HG03039 (cell line): ENCODE measurements around the gene CNTNAP5.

Experiments used
- ATAC-seq: cut with Tn5 transposase; IDR thresholded peaks from one replicate; pipeline ENCODE4 v1.9.1; 2021; ENCODE audit warnings: mild to moderate bottlenecking, moderate library complexity; ENCODE audit not compliant: unreplicated experiment

Gene CNTNAP5

GRCh38 chr2:124664363-124664762 is 639.3 kb downstream of the CNTNAP5 start:
- no peak for ATAC-seq

- no peak for ATAC-seq
Observed at GRCh38 chr2:124666976-124667375, 641.9 kb downstream of the CNTNAP5 start.

DNA sequence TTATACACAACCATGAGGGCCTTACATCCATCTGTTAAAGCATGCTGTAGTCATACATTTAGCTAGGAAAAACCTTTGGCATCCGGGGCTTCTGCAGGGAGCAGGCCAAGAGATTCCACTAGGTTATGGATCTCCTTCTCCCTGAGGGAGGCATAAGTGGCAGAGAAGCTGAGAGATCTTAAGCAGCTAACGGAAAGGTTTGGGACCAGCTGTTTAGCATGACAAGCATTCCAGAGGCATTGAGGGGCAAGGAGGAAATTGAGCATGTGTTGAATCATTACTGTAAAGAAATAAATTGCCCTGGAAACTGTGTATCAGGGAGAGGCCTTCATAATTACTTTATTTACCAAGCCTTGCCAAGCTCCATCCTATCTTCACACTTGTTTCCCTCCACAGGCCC is 643.1 kb downstream of the CNTNAP5 start:
- ATAC-seq: no peak

GRCh38 chr2:124670187-124670586 is 645.1 kb downstream of the CNTNAP5 start:
- no peak for ATAC-seq

DNA sequence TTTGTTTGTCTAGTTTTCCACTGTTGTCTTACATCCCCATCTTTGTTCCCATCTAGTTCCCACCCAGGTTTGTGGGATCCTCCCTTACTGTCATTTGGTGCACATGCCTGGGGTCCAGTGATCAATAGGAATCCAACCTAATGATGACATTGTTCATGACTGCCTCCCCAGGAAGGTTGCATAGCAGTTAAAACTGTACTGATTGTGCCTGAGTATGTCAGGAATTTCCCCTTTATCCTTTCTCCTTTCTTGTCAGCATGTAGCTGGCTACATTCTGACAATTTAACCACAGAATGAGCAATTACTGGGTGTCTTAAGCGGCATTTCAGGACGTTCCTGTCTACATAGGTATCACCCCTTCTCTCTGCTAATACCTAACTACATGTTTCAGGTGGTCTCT is 653.0 kb downstream of the CNTNAP5 start:
- no peak for ATAC-seq

DNA sequence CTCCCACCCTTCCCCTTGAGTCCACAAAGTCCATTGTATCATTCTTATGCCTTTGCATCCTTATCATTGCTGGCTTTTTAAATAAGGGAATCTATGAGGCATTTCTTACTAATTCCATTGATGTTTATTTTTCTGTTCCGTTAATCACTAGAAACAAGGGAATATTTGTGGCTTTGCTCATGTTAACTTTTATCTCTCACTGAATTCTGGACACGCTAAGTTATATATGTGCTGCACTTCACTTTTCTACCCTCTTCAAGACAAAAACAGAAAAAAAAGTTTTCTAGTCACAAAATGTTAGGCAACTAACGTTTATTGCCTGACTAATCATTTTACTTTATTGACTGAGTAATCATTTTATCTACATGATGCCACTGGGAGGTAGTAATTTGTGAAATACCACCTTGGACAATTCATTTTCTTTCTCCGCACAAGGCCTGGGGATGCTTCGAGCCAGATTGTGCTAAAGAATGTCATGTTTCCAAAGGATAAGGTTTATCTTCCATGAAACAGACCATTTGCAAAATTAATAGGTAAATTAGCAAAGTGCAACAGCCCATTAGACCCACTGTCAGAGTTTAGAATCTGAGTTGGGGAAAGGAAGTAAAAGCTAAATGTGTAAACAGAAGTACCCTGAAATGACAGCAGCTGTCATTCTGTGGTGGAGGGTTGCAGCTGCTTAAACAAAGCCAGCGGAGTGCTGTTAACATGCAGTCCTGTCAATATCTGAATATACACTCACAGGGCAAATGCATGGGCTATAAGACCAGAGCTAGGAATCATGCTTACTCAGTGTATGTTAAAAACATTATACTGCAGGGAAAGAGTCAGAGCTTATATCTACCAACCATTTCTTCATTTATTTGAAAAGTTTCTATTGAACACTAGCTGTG is 658.7 kb downstream of the CNTNAP5 start:
- no peak for ATAC-seq

DNA sequence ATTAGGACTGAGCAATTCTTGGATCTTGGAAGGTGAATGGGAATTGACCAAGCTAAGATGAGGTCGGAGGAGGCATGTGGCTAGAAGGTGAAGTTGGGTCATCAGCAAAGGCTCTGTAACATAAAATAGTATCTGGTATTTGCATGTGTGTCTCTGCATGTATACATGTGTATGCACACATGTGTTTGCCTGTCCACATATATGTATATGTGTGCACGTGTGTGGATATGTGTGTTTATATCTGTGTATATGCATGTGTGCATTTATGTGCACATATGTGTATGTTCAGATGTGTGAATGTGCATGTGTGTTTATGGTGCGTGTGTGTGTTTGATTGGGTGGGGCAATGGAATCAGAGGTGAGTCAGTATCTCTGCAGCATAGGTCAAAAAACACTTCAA is 664.3 kb downstream of the CNTNAP5 start:
- ATAC-seq: no peak

DNA sequence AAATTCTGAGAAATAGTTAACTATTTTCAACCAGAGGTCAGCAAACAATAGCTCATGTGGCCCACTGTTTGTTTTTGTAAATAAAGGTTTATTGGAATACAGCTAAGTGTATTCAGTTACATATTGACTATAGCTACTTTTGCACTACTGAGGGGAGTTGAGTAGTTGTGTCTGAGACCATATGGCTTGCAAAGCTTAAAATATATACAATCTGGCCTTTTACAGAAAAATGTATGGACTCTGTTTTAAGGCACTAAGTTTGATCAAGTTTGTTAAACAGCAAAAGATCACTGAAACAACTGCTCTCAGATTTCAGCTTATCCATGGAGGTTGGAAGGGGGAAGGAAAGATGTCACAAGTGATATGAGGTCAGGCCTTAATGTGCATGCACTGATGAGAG is 667.1 kb downstream of the CNTNAP5 start:
- ATAC-seq: no peak

DNA sequence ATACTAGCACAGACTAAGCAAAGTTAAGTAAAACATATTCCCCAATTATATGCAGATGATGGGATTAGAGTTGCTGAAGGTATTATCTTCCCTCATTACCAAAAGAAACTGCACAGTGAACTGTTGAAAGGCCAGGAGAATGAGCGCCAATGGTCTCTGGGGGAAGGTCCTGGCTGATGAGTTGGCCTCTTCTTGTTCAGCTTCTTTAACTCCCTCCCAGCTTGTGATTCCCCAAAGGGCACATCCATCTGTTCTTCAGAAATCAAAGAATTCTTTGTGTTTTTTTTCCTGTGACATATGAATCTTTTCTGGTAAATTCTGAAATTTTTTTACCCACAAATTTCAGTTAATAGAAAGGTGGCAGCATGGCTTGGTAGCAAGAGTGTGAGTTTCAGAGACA is 667.6 kb downstream of the CNTNAP5 start:
- no peak for ATAC-seq

GRCh38 chr2:124693156-124693555 is 668.1 kb downstream of the CNTNAP5 start:
- ATAC-seq: no peak

- ATAC-seq: no peak
Observed at GRCh38 chr2:124698979-124699565, 674.0 kb downstream of the CNTNAP5 start.

DNA sequence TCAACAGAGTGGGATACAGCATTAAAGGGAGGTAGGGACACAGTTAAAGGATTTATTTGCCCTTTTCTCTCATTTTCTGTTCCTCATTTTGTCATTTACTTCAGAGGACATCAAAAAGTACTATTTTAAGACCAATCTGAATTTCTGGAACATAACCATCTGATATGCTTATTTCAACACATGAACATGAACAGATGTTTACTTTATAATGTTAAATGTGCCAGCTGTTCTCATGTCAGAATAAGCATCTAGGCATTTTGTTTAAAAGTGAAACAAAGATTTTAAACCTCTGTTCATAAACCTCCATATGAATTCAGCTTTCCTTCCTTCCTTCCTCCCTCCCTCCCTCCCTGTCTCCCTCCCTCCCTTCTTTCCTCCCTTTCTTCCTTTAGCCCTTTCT is 677.7 kb downstream of the CNTNAP5 start:
- no peak for ATAC-seq

- ATAC-seq: no peak
Observed at GRCh38 chr2:124704071-124704925, 679.2 kb downstream of the CNTNAP5 start.

GRCh38 chr2:124708661-124709060 is 683.6 kb downstream of the CNTNAP5 start:
- no peak for ATAC-seq

DNA sequence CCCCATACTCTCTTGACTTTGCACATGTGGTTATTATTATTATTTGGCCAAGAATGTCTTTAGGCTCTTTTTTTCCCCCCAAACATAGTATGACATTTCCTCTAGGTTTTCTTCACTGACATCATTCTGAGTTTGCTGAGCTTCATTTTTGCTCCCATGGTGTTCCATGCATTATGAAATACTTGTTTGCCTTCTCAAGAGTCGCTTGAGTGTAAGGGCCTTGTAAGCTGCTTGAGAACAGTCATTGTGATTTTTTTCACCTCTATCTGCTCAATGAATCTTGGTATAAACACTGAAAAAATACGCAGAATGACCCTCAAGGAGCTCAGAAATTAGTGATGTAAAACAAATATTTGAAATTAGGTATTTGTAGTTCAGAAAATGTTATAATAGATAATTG is 688.9 kb downstream of the CNTNAP5 start:
- no peak for ATAC-seq

- no peak for ATAC-seq
Observed at GRCh38 chr2:124725187-124725586, 700.1 kb downstream of the CNTNAP5 start.

GRCh38 chr2:124740636-124741035 is 715.5 kb downstream of the CNTNAP5 start:
- no peak for ATAC-seq

DNA sequence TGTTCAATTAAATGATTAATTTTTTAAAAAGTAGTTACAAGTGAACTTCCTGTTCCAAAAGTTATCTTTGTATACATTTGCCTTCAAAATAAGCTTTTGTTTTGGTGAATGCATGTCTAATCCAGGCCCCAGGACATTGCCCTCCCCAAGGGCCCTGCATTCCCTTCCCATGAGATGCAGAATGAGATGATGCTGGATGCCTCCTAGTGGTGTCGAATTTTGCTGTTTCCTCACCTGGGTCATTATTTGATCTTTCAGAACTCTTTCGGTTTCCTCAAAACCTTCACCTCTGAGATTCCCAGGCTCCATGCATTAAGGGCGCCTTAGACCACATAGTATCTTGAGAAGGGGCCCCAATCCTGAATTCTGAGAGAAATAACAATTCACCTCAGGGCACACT is 728.8 kb downstream of the CNTNAP5 start:
- ATAC-seq: no peak

DNA sequence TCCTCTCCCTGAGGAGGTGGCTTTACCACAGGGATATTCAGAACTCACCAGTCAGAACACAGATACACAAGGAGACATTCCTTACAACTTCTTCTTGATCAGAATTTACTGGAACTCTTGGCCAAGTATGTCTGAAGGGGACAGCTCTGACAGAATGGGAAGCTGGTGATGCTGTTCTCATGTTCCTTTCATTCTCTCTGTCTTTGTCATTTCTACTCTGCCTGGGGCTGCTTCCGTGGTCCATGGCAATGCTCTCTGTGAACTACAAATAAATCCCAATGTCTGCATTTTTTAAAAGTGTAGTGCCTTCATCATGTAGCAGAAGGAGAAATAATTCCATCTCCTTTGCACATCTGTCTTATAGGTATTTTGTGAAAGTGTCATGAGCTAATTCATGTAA is 730.3 kb downstream of the CNTNAP5 start:
- ATAC-seq: no peak

- no peak for ATAC-seq
Observed at GRCh38 chr2:124756048-124756447, 731.0 kb downstream of the CNTNAP5 start.

GRCh38 chr2:124762388-124762787 is 737.3 kb downstream of the CNTNAP5 start:
- no peak for ATAC-seq

DNA sequence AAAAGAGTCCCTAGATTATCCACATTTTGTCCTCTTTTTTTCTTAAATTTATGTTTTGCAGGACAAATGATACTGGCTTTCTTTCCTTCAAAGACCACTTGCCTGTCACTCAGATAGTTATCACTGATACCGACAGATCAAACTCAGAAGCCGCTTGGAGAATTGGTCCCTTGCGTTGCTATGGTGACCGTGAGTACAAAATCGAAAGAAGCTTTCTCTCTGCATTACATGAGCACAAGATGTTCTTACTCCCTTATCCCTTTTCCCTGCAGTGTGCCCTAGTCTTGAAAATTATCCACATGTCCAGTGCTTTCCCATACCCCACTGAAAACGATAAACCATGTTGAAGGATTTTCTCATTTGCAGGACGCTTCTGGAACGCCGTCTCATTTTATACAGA is 738.5 kb downstream of the CNTNAP5 start:
- ATAC-seq: no peak
